Cardiac muscle cell (in vitro differentiated cells and primary cell): ENCODE measurements around the gene TFPT. TPM values are rescaled to one million over a fixed set of nuclear protein-coding genes. Genes with fewer than 3 reads are reported as not detected.
A peak's percentile ranks its signal among the peaks of the same experiment; 100 is the strongest.
"Not testable (repeated sequence)": the region's sequence is repeated elsewhere in the genome, so short reads cannot be mapped to it uniquely, and the experiment has no call there.

Experiments used
- DNase-seq, 2 donors: peaks; one replicate each; pipeline versions ENCODE4 v3.0.0 to v3.0.0-alpha.2; 2010 to 2017; ENCODE audit warnings: low read depth in 1 of 2, low spot score in 1 of 2
- H3K27ac ChIP-seq: fragments of 200-600 bp; sonication (generic); 2 replicates; pipeline ENCODE4 v1.5.1; 2016
- H3K27me3 ChIP-seq: fragments of 200-600 bp; sonication (generic); 2 replicates; pipeline ENCODE4 v1.6.0; 2016; ENCODE audit warnings: control low read depth
- H3K36me3 ChIP-seq: fragments of 200-600 bp; sonication (generic); 2 replicates; pipeline ENCODE4 v1.5.1; 2016; ENCODE audit warnings: control low read depth
- H3K4me1 ChIP-seq: fragments of 200-600 bp; sonication (generic); 2 replicates; pipeline ENCODE4 v1.8.1; 2017; ENCODE audit warnings: low read depth, mild to moderate bottlenecking, mixed run types
- H3K4me3 ChIP-seq: fragments of 200-600 bp; sonication (generic); 2 replicates; pipeline ENCODE4 v1.5.1; 2016; ENCODE audit warnings: mild to moderate bottlenecking
- H3K9me3 ChIP-seq: fragments of 200-600 bp; sonication (generic); 2 replicates; pipeline ENCODE4 v1.5.1; 2017; ENCODE audit warnings: low read depth, mild to moderate bottlenecking, control low read depth
- polyA plus RNA-seq: library from polyadenylated mRNA; unstranded; fragments of >200 nt; fragmentation: Nextera tagmentation; extraction: Ambion mirVana; gene quantifications from 2 replicates; pipeline ENCODE4 v1.2.1, GENCODE V29; 2016
- total RNA-seq: library from RNA; depleted of rRNA; stranded (reverse); fragments of >200 nt; gene quantifications from 2 replicates; pipeline ENCODE4 v1.2.3, GENCODE V29; 2016
- TF ChIP-seq, protein P1 (sequence below): IDR thresholded peaks from 2 replicates; pipeline ENCODE4 v1.5.1; 2012; ENCODE audit warnings: low read depth, mild to moderate bottlenecking, low read length

Gene TFPT
- total and polyA plus RNA-seq, 2 experiments from 2014 or later = 27.5 to 32.1 TPM

DNA sequence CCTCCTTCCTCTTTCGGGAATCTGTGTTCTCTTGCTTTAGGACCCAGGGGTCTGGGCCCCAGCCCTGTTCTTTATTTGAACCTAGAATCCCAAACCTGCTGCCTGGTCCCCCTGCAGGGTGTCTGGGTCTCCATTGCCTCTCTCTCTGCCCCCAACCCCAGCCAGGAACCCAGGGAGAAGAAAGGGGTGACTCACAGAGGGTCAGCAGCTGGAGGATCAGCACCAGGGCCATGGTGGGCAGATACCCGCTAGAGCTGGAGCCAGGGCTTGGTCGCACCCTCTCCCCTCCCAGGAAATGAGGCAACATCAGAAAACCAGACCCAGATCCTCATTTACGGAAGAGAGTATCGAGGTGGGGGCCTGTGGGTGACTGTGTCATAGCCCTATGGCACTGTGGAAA, 14.9 kb downstream of the TFPT start, which contains the start of gene OSCAR:
Gene OSCAR (minus strand): TSS at position 243 of the 400 bp plus-strand sequence. CDS start 11 bp downstream, at position 232.
- no peaks in the 10 kb centered on the region for H3K36me3 ChIP-seq
- TF ChIP-seq, protein P1, sequence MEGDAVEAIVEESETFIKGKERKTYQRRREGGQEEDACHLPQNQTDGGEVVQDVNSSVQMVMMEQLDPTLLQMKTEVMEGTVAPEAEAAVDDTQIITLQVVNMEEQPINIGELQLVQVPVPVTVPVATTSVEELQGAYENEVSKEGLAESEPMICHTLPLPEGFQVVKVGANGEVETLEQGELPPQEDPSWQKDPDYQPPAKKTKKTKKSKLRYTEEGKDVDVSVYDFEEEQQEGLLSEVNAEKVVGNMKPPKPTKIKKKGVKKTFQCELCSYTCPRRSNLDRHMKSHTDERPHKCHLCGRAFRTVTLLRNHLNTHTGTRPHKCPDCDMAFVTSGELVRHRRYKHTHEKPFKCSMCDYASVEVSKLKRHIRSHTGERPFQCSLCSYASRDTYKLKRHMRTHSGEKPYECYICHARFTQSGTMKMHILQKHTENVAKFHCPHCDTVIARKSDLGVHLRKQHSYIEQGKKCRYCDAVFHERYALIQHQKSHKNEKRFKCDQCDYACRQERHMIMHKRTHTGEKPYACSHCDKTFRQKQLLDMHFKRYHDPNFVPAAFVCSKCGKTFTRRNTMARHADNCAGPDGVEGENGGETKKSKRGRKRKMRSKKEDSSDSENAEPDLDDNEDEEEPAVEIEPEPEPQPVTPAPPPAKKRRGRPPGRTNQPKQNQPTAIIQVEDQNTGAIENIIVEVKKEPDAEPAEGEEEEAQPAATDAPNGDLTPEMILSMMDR = no peak
- no peaks in the 10 kb centered on the region for H3K4me1 ChIP-seq
- no peaks in the 10 kb centered on the region for H3K9me3 ChIP-seq
- H3K4me3 ChIP-seq = no peak within 1 kb of the TSS
- peak in 1 of 2 donors; percentile 10 for DNase-seq
- H3K27ac ChIP-seq = peak within 1 kb of the TSS; percentile 48
- peaks cover 15% of the 10 kb centered on the region for H3K27me3 ChIP-seq

DNA sequence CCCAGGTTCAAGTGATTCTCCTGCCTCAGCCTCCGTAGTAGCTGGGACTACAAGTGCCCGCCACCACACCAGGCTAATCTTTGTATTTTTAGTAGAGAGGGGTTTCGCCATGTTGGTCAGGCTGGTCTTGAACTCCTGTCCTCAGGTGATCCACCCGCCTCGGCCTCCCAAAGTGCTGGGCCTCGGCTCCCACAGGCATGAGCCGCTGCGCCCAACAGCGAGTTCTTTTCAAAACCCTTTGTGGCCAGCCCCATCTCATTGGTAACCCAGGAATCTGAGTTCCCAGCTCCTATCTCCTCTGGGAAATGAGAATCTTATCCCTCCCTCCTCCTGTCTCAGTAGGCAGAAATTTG, 15.6 kb downstream of the TFPT start:
- not testable (repeated sequence) for H3K4me3 ChIP-seq, H3K36me3 ChIP-seq, H3K4me1 ChIP-seq, DNase-seq, H3K9me3 ChIP-seq
- Histone ChIP-seq H3K27ac (peak overlapping the region; percentile 48), H3K27me3 (peaks cover 22% of the 10 kb centered on the region)

DNA sequence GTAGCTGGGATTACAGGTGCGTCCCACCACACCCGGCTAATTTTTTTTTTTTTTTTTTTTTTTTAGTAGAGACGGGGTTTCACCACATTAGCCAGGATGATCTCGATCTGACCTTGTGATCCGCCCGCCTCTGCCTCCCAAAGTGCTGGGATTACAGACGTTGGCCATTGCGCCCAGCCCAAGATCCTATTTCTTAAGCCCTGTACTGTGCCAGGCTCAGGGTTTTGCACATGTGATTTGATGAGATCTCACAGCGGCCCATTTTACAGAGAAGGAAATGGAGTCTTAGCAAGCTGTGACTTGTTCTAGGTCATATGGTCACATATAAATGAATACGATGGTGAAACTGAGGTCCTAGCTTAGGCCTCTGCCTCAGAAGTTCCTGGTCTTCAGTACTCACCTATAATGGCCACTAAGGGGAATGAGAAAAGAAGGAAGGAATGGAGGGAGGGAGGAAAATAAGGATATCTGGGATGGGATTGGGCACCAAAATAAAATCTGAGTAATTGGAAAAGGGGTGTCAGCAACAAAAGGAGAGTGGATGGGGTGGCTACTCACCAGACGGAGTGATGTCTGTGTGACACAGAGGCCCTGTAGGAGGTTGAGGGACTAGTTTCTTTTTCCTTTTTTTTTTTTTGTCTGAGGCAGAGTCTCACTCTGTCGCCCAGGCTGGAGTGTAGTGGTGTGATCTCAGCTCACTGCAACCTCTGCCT, 16.1 kb downstream of the TFPT start:
- TF ChIP-seq, protein P1 = no peak
- H3K27me3 ChIP-seq = peaks cover 27% of the 10 kb centered on the region
- H3K36me3 ChIP-seq = no peaks in the 10 kb centered on the region
- H3K4me3 ChIP-seq = no peak overlapping the region
- H3K9me3 ChIP-seq = no peaks in the 10 kb centered on the region
- H3K4me1 ChIP-seq = no peaks in the 10 kb centered on the region
- no peak overlapping the region for H3K27ac ChIP-seq
- DNase-seq = no peak

DNA sequence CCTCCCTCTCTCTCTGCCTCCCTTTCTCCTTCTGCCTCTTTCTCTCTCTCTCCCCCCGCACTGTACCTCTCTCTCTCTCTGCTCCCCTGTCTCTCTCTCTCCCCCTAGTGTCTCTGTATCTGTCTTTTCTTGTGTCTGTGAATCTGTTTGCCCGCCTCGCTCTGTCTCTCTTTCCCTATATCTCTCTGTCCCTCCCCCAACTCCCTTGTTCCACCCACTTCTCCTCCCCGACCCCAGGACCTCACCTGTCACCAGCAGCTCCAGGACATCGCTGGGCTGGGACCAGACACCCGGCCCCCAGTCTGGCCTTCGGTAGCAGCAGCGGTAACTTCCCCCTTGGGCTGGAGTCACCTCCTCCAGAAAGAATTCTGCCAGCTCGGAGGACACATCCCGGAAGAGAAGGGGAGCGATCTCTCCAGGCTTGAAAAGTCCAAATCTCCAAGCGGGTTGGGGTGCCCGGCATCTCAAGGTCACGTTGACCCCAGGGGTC, 18.8 kb downstream of the TFPT start:
- Histone ChIP-seq H3K9me3 (no peaks in the 10 kb centered on the region), H3K36me3 (no peaks in the 10 kb centered on the region), H3K27ac (no peak overlapping the region), H3K4me3 (no peak overlapping the region), H3K27me3 (peaks cover 29% of the 10 kb centered on the region), H3K4me1 (no peaks in the 10 kb centered on the region)
- TF ChIP-seq, protein P1 = peak; percentile 41
- peak in 1 of 2 donors; percentile 60 for DNase-seq

DNA sequence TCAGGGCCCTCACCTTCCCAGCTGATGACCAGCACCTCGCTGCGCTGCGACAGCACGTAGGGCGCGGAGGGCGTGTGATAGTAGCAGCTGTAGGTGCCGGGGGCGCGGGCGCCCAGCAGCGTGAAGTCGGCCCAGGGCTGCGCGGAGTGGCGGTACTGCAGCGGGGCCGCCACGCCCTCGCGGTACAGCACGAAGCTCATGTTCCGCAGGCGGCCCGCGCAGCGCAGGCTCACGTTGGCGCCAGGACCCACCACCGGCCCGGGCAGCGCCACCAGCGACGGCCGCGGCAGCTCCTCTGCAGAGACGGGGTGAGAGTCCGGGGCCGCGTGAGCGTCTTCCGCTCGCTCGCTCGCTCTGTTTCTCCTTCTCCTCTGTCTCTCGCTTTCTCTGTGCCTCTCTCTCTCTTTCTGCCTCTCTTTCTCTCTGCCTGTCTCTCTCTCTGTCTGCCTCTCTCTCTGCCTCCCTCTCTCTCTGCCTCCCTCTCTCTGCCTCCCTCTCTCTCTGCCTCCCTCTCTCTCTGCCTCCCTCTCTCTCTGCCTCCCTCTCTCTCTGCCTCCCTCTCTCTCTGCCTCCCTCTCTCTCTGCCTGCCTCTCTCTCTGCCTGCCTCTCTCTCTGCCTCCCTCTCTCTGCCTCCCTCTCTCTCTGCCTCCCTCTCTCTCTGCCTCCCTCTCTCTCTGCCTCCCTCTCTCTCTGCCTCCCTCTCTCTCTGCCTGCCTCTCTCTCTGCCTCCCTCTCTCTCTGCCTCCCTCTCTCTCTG, 19.4 kb downstream of the TFPT start:
- not testable (repeated sequence) for H3K4me1 ChIP-seq, H3K36me3 ChIP-seq, H3K27ac ChIP-seq, H3K9me3 ChIP-seq
- peaks cover 29% of the 10 kb centered on the region for H3K27me3 ChIP-seq
- DNase-seq = peak; percentile 68 to 71
- peak overlapping the region; percentile 17 for H3K4me3 ChIP-seq
- TF ChIP-seq, protein P1 = peak; percentile 6
